Measurements from ENCODE around the gene SULF2. TPM values are rescaled to one million over a fixed set of nuclear protein-coding genes. Genes with fewer than 3 reads are reported as not detected.

Gene SULF2
- total RNA-seq, 1 donor from 2014 or later, result 26.4 TPM

DNA sequence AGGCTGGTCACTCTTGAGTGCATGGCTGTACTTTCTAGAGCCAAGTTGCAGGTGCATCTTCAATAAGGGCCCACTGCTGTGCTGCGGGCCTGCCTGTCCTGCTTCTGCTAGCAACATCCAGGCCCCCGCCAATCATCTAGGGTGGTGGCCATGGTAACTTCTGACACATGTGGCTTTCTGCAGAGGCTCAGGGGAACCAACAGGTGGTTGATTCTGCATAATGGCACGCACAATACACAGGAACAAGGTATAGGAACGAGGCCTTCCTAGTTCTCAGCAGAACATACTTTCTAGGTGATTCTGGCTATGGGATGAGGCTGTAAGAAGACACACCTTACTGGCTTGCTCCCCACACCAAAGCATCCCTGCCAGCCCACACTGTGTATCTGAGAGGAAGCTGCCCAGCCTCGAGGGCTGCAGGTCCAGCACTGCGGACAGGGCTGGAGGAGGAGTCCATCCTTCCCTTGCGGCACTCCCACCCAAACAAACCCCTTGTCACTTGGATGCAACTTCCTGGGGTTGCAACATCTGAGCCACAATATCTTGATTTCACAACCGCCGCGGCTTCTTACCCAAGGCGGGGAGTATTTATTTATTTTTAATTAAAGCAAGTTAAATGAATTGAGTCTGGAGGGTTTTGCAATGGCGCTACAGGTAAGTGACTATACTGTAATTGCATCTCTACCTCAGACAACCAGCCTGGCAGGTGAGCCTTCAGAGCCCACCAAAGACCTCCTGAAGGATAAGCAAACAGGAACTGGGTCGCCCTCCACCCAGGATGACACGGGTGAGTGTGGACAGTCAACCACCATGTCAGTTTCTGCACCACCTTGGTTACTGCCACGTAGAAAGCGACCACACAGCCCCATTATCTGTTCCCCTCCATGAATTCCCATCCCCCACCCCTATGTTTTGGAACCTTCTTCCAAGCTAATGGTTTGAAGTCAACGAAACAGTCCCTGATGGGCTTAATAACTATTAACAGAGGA is 49.6 kb downstream of the SULF2 start:
- peak; percentile 49 for ATAC-seq

DNA sequence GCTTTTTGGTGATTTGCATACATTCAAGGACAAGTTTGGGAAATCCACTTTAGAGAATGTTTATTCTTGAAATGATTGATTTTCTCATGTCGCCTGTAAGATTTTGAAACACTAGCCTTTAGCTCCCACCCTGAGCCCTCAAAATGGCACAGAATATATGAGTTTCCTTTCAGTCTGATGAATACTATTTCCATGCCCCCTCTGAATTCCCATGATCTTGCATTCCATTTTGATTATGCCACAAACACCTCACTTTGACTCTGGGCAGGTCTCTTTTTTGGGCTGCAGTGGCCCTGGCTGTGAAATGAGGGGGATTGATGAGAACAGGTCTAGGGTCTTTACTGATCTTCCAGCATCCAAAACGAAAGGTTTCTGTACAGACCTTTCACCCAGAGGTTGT is 50.4 kb downstream of the SULF2 start:
- ATAC-seq, result no peak

DNA sequence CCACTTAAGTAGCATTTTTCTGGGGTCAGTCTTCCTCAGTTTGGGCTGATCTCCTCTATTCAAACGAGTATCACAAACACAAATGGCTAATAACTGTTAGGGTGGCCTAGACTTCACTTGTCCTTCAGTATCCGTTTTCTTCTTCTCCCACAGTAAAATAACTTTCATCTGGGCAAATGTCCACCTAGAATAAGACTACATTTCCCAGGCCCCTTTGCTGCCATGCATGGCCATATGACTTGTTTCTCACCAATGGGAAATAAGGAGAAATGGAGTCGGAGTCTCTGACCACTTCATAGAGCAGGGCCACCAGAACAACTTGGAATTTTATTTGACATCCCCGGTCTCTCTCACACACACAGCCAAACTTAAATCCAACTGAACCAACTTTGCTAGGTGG is 51.4 kb downstream of the SULF2 start:
- ATAC-seq, result no peak

DNA sequence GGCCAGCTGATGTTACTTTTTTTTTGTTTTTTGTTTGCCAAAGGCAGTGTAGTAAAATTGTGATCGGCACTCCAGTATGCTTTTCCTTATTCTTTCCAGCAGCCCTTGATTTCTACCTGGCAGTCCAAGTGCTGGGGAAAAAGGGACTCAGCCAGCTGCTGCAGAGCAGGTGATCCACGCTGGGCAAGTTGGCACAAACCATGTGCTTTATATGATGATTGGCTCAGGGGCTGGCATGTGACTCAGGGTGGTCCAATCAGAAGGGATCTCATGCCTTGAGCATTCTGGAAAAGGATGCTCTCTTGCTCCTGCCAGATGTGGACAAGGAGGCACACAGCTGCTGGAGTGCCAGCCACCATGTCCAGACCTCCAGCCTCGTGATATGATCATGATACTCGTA is 54.5 kb downstream of the SULF2 start:
- no peak for ATAC-seq

DNA sequence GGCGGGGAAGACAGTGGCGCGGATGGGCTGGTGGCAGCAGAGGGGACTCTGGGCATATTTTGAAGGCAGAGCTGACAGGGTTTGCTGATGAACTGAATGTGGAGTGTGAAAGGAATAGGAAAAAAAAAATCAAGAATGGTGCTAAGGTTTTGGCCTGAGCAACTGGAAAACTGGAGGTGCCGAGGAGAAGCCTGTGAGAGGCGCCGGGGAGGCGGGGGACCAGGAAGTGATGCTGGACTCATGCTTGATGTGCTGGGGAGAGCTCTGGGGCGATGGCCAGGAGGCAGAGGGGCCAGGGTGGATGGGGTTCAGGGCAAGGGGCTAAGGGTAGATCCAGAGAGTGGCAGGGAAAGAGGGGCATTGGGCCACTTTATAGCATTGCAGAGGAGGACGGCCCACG is 55.8 kb downstream of the SULF2 start:
- ATAC-seq, result no peak

DNA sequence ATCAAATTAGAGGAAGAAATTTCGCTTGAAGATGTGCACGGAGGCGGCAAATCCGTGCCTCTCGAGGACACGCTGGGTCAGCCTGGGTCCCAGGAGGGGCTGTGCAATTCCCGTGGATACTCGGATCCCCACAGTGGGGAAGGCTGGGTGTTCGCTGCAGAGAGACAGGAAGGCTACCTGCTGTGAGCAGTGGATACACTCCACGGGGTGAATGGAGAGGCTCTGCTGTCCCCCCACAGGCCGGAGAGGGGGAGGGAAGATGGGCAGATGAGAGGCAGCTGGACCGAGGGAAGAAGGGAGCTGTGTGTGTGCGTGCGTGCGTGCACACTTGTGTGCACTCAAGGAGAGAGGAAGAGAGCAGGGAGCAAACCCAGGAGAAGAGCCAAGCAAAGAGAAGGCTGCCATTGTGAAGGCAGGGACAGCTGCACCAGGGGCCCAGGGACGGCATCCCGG is 57.3 kb downstream of the SULF2 start:
- ATAC-seq, result no peak

DNA sequence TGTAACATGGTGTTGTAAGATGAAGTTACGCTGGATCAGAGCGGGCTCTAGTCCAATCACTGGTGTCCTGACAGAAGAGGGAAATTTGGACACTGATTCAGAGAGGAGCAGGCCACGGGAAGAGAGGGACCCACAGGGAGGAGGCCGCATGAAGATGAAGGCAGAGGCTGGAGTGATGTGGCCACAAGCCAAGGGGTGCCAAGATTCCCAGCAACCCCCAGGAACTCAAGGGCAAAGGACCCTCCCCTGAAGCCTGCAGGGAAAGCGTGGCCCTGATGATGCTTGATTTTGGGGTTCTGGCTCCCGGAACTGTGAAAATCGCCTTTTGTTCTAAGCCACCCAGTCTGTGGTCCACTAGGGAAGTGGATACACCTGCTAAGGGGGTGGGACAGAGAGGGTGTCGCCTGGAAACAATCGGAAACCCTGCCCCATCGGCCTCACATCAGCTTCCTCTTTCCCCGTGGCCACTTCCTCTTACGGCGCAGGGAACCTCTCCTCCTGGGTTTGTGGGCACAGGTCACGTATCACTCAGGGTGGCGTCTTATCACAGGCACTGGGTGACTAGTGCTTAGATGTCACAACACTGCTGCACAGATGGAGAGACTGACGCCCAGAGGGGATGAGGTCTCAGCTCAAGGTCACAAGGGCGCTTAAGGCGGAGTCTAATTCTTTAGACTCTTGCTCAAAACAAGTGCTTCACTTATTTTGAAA is 58.0 kb downstream of the SULF2 start:
- peak; percentile 67 for ATAC-seq

DNA sequence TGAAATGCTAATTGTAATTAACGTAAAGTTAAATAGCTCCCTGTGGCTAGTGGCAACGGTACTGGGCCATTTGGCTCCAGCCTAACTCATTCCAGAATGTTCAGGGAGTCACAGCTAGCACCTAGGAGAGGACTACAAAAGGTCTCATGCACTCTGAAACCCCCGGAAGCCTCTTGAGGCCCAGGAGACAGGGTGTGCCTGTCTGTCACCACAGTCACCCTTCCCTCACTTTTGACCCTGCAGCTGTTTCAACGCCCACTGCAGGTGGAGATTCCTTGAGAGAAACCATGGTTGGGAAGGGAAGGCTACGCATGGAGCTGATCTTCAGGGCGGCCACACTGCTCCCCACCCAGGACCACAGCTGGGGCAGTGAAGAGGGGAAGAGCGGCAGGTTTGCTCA is 58.6 kb downstream of the SULF2 start:
- no peak for ATAC-seq

DNA sequence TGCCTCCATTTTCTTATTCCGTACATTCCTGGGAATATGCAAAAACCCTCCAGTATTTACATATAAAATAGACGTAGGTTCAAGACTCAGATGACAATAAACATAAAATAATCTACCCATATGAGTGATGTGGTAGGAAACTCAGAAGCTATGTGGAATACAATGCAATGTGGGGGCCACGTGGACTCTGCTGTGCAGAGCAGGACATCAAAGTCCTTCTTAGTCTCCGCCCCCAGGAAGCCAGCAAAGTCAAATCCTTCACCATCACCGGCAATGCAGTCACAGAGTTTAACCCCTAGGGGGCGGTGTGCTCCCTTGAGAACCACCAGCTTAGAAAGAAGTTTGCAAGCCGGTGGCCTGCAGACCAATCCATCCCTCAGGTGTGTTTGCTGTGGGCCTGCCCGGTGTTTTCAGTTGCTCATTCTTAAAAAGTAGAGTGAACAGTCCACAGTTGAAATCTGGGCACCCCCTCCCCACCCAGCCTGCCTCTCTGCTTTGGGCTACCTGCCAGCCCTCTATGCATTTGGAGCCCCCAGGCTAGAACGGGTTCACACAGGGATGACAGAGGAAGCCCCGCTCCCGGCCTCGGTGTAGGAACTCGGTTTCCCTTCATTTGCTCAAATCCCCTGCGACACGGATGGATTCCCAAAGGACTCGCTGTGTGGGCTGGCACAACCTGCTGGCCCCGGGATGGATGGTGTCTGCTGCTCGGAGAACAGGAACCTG is 59.9 kb downstream of the SULF2 start:
- ATAC-seq, result peak; percentile 78

DNA sequence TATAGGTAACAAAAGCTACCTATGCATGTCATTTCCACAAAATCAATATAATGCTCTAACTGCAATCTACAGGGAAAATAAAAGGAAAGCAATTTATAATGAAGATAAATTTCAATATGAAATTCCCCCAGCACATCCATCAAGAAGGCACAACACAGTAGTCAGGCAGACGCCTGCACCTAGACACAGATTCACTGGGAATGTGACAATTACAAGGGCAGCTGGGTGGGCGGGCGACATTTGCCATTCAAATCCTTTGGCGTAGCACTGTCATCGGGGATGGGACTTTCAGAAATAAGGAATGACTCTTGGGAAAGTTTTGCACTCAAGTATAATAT is 60.4 kb downstream of the SULF2 start:
- no peak for ATAC-seq

DNA sequence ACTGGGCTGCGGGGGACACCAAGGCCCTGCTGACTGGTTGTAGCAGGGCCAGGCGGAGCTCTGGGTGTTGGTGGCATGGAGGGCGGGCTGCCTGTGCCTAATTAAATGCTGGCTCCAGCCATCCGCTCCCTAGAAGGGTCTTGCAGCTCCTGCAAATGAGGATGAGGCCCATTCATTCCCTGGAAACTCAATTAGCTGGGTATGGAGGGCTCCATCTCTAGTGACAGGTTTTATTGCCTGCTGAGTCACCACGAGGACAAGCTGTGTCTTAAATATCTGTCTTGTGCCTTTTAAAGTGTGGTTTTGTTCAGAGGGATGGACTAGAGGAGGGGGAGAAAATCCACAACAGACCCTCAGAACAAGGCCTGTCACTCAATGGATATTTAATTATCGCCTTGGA is 60.9 kb downstream of the SULF2 start:
- no peak for ATAC-seq

DNA sequence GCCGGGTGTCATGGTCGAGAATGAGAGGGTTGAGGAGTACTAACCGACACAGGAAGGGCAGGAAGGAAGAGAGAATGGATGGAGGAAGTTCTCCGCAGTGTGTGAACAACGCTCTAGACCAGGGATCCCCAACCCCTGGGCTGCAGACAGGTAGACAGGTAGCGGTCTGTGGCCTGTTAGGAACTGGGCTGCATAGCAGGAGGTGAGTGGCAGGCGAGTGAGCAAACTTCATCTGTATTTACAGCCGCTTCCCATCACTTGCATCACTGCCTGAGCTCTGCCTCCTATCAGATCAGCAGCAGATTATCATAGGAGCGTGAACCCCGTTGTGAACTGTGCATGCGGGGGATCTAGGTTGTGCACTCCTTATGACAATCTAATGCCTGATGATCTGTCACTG is 62.0 kb downstream of the SULF2 start:
- ATAC-seq, result no peak

DNA sequence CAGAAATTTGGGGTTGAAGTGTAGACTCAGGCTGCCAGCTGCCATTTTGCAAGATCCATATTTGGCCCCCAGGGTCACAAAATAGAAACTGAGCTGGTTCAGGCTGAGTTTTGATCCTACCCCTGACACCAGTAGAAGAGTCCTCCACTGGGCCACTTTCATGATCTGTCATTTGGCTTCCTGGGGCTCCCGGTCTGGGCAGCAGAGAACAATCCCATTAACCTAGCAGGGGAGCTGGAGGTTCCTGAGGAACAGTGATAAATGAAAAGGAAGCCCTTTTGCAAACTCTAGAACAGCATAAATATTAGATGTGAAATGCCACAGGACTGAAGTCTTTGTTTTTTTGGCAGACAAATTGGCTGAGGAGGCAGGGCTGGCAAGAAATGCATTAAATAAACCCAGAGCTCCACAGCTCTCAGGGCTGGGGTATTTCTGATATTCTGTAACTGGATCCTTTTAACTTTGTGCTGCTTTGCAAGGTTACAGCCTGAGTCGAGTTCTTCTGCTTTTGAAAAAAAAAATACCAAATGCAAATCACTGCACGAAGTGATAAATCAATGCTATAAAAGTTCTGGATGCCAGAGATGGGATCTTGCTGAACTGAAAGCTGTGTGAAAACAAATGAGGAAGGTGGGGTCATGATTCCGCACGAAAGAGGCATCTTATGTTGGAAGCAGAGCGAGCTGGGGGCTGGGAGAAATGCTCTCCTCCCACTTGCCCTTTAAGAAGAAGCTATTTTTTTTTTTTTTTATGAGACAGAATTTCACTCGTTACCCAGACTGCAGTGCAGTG is 64.4 kb downstream of the SULF2 start:
- no peak for ATAC-seq

DNA sequence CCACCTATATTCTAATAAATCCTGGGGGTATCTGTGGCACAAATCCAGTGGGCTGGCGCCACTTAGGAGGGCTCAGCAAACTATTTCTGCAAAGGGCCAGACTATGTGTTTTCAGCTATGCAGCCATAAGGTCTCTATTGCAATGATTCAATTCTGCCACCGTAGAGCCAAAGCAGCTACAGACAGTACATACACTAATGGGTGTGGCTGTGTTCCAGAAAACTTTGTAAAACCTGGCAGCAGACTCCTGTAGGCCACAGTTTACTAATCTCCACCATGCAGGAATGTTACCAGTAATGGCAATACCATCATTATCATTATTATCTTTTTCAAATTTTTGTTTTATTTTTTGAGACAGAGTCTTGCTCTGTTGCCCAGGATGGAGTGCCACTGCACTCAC is 65.7 kb downstream of the SULF2 start:
- no peak for ATAC-seq

DNA sequence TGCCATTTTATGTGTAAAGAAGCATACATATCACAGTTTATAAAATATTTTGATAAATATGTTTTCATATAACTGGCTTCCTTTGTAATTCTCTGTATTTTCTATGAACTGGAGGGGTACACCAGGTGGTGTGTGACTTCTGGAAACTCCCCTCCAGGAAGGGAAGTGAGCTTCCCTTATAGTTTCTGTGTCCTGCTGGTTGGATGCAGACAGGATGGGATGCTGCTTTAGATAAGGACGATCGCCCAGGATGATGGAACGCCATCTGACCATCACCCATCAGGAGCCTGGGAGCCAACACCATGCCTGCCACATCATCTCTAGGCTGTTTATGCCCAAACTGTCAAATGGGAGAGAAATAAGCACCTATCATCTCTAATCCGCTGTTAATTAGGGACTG is 66.1 kb downstream of the SULF2 start:
- ATAC-seq, result no peak

DNA sequence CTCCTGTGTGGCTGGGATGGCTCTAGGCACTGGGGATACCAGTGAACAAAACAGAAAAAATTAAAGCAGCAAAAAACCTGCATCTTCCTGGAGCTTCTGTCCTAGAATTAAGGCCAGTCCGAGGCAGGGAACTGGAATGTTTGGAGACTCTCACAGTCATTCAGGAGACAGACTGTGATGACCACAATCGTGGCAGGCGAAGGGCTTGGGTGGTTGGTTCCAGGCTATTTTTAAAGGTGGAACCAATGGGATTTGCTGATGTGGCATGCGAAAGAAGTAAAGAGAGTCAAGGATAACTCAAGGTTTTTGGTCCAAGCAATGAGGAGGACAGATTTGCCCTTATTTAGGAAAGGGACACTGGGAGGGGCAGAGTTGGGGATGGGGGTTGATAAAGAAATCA is 66.9 kb downstream of the SULF2 start:
- no peak for ATAC-seq

DNA sequence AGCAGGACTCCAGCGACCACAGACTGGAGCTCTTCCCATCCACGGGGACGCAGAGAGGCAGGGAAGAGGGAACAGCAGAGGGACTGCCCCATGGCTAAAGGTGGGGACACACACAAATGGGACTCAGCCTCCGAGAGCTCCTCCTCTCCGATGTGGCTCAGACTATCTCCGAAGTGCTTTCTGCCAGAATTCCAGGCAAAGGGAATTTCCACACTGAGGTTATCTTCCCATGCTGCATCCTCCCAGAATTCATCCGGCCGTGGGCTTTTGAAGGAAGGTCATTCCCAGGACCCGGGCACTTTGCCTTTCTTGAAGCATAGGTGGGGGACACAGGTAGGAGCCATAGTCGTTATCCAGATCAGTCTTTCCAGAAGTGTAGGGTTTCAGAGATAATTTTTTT is 67.9 kb downstream of the SULF2 start:
- ATAC-seq, result no peak

DNA sequence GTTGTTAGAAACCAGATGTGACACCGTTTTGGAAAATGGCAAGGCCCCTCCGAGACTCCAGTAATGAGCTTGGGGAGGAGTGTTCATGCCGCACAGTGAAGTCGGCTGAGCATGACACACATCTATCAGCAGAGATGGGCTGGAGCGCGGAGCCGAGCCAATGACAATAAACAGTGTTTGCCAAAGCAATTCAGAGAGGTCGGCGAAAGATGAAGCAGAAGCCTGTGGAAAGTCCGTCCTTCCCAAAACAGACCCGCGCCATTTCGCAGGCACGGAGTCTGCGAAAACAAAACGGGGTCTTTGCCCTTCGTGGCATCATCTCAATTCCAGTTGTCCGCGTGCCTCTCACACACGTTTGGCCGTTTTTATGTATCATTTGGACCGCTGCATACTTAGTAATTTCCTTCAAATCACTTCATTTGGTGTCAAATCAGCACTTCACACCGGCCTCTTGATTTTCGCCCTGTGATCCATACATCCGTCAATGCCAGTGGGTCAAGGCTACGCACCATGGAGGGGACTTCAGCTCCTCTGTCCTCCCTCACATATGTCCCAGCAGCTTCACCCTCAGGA is 71.3 kb downstream of the SULF2 start:
- ATAC-seq, result no peak

DNA sequence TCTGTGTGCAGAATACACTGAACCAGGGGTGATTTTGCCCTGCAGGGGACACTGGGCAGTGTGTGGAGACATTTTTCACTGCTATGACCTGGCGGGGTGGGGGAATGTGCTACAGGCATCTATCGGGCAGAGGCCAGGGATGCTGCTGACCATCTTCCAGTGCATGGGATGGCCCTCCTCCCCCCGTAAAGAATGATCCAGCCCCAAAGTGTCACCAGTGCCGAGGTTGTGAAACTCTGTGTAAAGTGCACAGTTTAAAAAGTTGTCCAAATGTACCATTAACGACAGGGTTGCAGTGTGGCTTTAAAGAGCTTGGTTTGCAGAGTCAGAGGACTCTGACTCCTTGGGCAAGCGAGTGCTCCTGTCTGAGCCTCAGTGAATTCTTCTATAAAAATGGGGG is 72.1 kb downstream of the SULF2 start:
- no peak for ATAC-seq

DNA sequence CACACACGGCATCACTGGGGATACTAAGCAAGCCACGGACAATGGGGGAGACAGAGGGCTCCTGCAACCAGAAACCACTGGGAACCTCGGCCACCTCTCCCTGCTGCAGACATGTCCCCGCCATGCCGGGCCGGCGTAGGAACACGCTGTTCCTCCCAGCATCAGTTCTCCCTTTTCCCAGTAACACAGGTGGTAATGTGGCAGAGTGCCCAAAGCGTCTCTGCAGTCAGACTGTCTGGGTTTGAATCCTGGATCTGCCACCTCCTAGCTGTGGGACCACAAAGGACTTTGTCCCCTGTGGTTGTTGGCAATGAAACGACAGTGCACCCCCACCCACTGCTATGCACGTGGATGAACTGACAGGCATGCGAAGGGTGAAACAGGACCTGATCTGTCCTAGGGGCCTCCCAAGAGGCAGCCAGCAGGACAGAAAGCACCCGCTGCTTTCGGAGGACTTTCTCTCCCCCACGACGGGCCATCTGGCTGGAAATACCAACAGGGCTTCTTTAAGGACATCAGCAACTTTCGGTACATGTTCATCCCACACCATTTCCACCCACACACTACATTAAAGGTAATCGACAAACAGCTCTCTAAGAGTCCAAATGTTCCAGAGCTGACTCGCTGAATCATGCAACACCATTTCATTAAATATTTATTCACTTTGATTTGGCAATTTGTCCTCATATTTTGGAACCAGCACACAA is 74.1 kb downstream of the SULF2 start:
- ATAC-seq, result no peak

DNA sequence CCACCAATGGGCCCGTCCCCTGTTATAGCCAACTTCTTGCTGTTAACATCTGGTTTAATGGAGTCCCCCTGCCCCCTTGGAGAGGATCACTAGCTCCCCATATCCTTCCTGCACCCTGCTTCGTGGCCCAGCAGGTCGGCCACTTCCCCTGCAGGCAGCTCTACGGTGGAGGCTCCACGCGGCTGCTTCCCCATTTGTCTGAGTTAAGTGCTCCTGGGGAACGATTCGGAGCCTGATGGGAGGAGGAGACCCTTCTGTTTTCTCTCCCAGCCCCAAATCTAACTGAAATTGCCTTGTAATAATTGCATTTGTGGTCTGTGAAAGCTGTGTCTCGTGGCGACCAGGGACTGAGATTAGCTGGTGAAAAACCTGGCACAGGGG is 74.6 kb downstream of the SULF2 start:
- no peak for ATAC-seq

All from esophagus mucosa (tissue), 1 donor.